H1 (cell line): ENCODE results near the gene RP9.

Experiments
- CEBPB ChIP-seq: IDR thresholded peaks from 2 replicates; pipeline ENCODE4 v1.6.1; 2012; ENCODE audit warnings: low read depth, low read length
- CTCF ChIP-seq, 3 experiments: IDR thresholded peaks; 1 replicate in 2 of 3; 2 replicates in 1 of 3; pipeline versions ENCODE4 v1.5.1 to v1.6.1; 2011; ENCODE audit warnings: low read length in 3 of 3, mild to moderate bottlenecking in 3 of 3, inconsistent platforms in 2 of 3, low read depth in 1 of 3, moderate library complexity in 1 of 3; ENCODE audit not compliant: insufficient read depth in 1 of 3; ENCODE audit errors: control extremely low read depth in 1 of 3
- EZH2 ChIP-seq: fragments of 200-600 bp; sonication (generic); IDR thresholded peaks from 2 replicates; pipeline ENCODE4 v1.7.1; 2012; ENCODE audit warnings: low read depth, mild to moderate bottlenecking, moderate library complexity, low read length, inconsistent platforms; ENCODE audit not compliant: severe bottlenecking
- JUND ChIP-seq: IDR thresholded peaks from 2 replicates; pipeline ENCODE4 v1.6.1; 2011; ENCODE audit warnings: mild to moderate bottlenecking, improper control_type of control experiment, low read length
- USF2 ChIP-seq: IDR thresholded peaks from 2 replicates; pipeline ENCODE4 v1.6.1; 2011; ENCODE audit warnings: low read length, improper control_type of control experiment

DNA sequence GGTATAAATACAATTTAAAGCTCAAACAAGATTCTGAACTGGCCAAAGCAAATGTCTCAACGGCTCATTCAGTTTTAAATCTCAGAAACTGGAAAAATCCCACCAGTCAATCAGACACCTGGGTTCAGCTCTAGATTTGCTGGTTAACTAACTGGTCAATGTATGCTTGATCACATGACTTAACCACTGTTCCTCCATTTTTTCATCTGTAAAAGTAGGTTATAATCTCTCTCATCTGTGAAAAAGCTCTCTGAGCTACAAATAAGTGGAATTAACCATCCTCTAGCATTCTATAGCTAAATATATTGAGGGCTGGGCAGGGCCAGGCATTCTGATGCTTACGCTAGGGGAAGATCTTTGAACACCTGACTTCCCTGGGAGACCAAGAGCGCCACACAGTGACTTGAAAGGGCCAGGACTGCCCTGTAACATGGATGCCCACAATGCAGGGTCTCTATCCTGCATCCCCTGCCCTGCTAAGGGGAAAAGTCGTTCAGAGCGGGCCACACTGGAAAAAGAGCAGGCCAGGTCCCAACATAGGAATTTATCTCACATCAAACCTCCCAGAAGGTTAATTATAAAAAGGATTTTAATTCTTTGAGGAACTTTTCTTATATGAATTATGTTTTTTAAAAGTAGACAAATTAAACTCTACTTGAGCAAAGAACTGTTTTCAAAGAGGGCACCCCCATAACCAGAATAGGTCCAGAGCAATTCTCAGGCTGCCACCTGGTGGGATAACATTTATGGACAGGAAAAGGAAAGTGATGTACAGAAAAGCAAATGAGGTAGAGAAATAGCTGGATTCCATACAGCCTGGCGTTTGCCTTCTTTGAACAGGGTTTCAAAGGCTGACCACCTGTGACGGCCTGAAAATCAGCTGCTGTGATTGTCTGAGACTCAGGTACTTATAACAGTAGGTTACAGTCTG is 1.8 kb downstream of the RP9 start:
- TF ChIP-seq CTCF (IDR thresholded peaks at IDR 0.05; ENCODE audit: control extremely low read depth in 1 of 3, insufficient read depth in 1 of 3, low read depth in 1 of 3, low read length in 3 of 3) (peak; percentile 76 to 89 (median 85)), CEBPB (no peak), USF2 (no peak), JUND (no peak), EZH2 (no peak)
